ENCODE results near the gene USP6NL. TPM values are rescaled to one million over a fixed set of nuclear protein-coding genes. Genes with fewer than 3 reads are reported as not detected.

USP6NL gene
- total RNA-seq, 1 experiment from 2014 or later = 35.6 TPM

- Mint-ChIP-seq H3K4me1 (ENCODE audit: low read depth, unreplicated experiment) (no peaks in the 10 kb centered on the region), H3K27ac (ENCODE audit: unreplicated experiment) (no peak overlapping the region), H3K4me3 (ENCODE audit: unreplicated experiment) (no peak overlapping the region), H3K36me3 (ENCODE audit: insufficient read depth, unreplicated experiment) (peaks cover 17% of the 10 kb centered on the region), H3K9me3 (ENCODE audit: unreplicated experiment) (no peaks in the 10 kb centered on the region), H3K27me3 (ENCODE audit: insufficient read depth, unreplicated experiment) (no peaks in the 10 kb centered on the region)
- BruUV-seq (replicated peaks) = no TSS peak
- intact Hi-C loops (cut with micrococcal nuclease; ENCODE audit: unreplicated experiment) = loop anchor here (5.0 kb wide), 1 partner anchor 470 kb away; no protein-coding TSS in a partner anchor
- TF ChIP-seq CTCF (IDR thresholded peaks at IDR 0.05; ENCODE audit: insufficient read depth in 1 of 2, low read depth in 1 of 2, low read length in 1 of 2, severe bottlenecking in 1 of 2, unreplicated experiment in 1 of 2) = no peak
- H3K36me3 ChIP-seq (ENCODE audit: control insufficient read depth, insufficient read depth, low read length) = no peaks in the 10 kb centered on the region
- no peaks in the 10 kb centered on the region for H3K4me1 ChIP-seq
- H3K27me3 ChIP-seq (replicated peaks; ENCODE audit: control insufficient read depth, insufficient read depth, low read length) = no peaks in the 10 kb centered on the region
- POLR2A ChIA-PET = no interaction called here
- no peaks in the 10 kb centered on the region for H3K9me3 ChIP-seq
- no peak overlapping the region for H3K4me3 ChIP-seq (ENCODE audit: low read depth, low read length)
- no peak for DNase-seq
- CTCF ChIA-PET = interaction anchor here (0.6 to 2.0 kb wide), 3 partner anchors 94 to 241 kb away, joined by 3 to 6 read pairs (median 4); partner anchors contain the start of gene USP6NL
Observed at GRCh38 chr10:11517150-11517549, 94.3 kb downstream of the USP6NL start.

- Histone ChIP-seq H3K9me3 (no peaks in the 10 kb centered on the region), H3K4me3 (ENCODE audit: low read depth, low read length) (no peak overlapping the region), H3K27me3 (replicated peaks; ENCODE audit: control insufficient read depth, insufficient read depth, low read length) (no peaks in the 10 kb centered on the region), H3K36me3 (ENCODE audit: control insufficient read depth, insufficient read depth, low read length) (no peaks in the 10 kb centered on the region), H3K4me1 (no peaks in the 10 kb centered on the region)
- TF ChIP-seq CTCF (IDR thresholded peaks at IDR 0.05; ENCODE audit: insufficient read depth in 1 of 2, low read depth in 1 of 2, low read length in 1 of 2, severe bottlenecking in 1 of 2, unreplicated experiment in 1 of 2) = no peak
- no TSS peak for BruUV-seq (replicated peaks)
- Mint-ChIP-seq H3K9me3 (ENCODE audit: unreplicated experiment) (no peaks in the 10 kb centered on the region), H3K4me3 (ENCODE audit: unreplicated experiment) (no peak overlapping the region), H3K27ac (ENCODE audit: unreplicated experiment) (no peak overlapping the region), H3K27me3 (ENCODE audit: insufficient read depth, unreplicated experiment) (no peaks in the 10 kb centered on the region), H3K36me3 (ENCODE audit: insufficient read depth, unreplicated experiment) (peaks cover 17% of the 10 kb centered on the region), H3K4me1 (ENCODE audit: low read depth, unreplicated experiment) (no peaks in the 10 kb centered on the region)
- CTCF ChIA-PET = interaction anchor here (2.1 kb wide), 1 partner anchor 209 kb away, joined by 23 read pairs; no protein-coding TSS in a partner anchor
- intact Hi-C loops (cut with micrococcal nuclease; ENCODE audit: unreplicated experiment) = loop anchor here (5.0 kb wide), 1 partner anchor 471 kb away; no protein-coding TSS in a partner anchor
- POLR2A ChIA-PET = no interaction called here
- no peak for DNase-seq
Observed at GRCh38 chr10:11516431-11516746, 95.1 kb downstream of the USP6NL start.

DNA sequence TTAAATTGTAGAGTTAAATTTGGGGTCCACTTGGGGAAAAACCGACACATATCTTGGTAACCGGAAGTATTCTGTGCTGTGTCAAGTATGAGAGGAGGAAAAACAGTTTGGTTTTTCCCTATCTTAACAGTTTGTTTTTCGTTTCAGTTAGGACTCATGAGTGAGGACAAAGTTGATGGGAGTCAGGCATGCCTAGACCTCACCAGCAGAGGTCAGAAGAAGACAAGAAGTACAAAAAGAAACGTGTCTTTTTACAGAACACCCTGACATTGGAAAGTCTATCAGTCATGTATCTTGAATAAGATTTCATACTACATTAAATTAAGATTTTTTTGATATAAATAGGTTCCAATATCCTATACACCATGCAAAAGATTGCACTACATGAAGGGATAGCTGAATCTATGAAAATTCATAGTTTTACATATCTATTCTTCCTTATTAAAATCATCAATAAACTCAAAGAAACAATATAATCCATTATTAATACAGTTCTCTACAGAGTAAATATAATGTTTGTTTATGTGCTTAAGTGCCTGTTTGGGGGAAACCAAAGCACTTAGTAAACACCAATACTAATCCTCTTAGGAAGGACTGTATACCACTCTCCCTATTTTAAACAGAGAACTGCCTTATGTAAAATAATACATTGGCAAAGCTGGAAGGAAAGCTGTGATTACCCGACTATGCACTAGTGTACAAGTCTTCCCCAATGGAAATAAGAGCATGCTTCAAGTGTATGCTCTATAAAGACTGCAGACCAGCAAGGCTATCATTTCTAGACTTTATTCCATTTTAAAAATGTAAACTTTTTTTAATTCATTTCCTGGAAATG is 95.6 kb downstream of the USP6NL start:
- peak; percentile 57 to 74 for DNase-seq
- Histone ChIP-seq H3K36me3 (ENCODE audit: control insufficient read depth, insufficient read depth, low read length) (no peaks in the 10 kb centered on the region), H3K9me3 (no peaks in the 10 kb centered on the region), H3K4me1 (no peaks in the 10 kb centered on the region), H3K27me3 (replicated peaks; ENCODE audit: control insufficient read depth, insufficient read depth, low read length) (no peaks in the 10 kb centered on the region), H3K4me3 (ENCODE audit: low read depth, low read length) (no peak overlapping the region)
- H3K27ac Mint-ChIP-seq (ENCODE audit: unreplicated experiment) = no peak overlapping the region
- H3K4me1 Mint-ChIP-seq (ENCODE audit: low read depth, unreplicated experiment) = no peaks in the 10 kb centered on the region
- no peak overlapping the region for H3K4me3 Mint-ChIP-seq (ENCODE audit: unreplicated experiment)
- peak; percentile 79 to 97 for TF ChIP-seq CTCF (IDR thresholded peaks at IDR 0.05; ENCODE audit: insufficient read depth in 1 of 2, low read depth in 1 of 2, low read length in 1 of 2, severe bottlenecking in 1 of 2, unreplicated experiment in 1 of 2)
- ChIA-PET CTCF (interaction anchor here (0.6 to 2.7 kb wide), 3 partner anchors 93 to 242 kb away, joined by 3 to 23 read pairs (median 20); no protein-coding TSS in a partner anchor), POLR2A (no interaction called here)
- peaks cover 16% of the 10 kb centered on the region for H3K36me3 Mint-ChIP-seq (ENCODE audit: insufficient read depth, unreplicated experiment)
- H3K9me3 Mint-ChIP-seq (ENCODE audit: unreplicated experiment) = no peaks in the 10 kb centered on the region
- no peaks in the 10 kb centered on the region for H3K27me3 Mint-ChIP-seq (ENCODE audit: insufficient read depth, unreplicated experiment)
- intact Hi-C loops (cut with micrococcal nuclease; ENCODE audit: unreplicated experiment) = loop anchor here (1.0 to 5.0 kb wide), 5 partner anchors 95 to 471 kb away; partner anchors contain the start of gene USP6NL
- no TSS peak for BruUV-seq (replicated peaks)

All from Caco-2 (cell line).